GM19023 (cell line): ENCODE results near the gene PKP2.

Experiments used
- ATAC-seq: cut with Tn5 transposase; IDR thresholded peaks from one replicate; pipeline ENCODE4 v1.9.1; 2021; ENCODE audit warnings: mild to moderate bottlenecking, moderate library complexity; ENCODE audit not compliant: unreplicated experiment

The PKP2 gene

DNA sequence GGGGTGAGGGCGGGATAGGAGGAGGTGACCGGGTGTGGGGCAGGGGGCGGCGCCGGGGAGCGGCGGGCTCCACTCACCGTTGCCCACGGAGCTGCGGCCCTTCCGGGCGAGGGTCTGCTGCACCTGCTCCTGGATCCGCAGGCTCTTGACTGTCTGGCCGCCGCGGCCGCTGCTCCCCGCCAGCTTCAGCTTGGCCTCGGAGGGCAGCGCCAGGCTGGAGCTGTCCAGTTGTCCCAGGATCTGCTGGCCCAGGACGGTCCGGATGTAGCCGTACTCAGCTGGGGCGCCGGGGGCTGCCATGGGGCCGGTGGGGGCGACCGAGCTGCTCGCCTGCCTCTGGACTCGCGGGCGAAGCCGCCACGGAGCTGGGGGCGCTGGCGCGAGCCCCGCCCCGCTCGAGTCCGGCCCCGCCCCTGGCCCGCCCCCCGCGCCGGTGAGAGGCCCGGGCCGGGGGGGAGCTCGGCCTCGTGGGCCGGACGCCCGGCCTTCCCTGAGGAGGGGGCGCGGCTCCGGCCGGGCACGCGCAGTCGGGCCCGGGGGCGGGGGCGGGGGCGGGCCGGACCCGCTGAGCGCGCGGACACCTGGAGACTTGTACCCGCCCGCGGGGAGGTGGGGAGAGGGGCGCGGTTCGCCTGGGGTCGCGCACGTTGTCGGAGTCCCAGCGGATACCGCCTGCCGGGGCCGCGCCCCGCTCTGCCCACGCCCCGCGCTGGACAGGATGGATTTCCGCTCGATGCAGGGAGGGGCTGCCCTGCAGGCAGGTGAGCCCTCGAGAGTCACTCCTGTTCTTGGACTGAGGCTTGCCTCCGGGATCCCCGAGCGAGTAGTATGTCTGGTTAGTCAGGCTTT, at the start of gene PKP2:
PKP2 (minus strand) TSS at position 346 of the 849 bp plus-strand sequence; CDS start at position 300, 46 bp downstream.
- ATAC-seq, result peak; percentile 71

DNA sequence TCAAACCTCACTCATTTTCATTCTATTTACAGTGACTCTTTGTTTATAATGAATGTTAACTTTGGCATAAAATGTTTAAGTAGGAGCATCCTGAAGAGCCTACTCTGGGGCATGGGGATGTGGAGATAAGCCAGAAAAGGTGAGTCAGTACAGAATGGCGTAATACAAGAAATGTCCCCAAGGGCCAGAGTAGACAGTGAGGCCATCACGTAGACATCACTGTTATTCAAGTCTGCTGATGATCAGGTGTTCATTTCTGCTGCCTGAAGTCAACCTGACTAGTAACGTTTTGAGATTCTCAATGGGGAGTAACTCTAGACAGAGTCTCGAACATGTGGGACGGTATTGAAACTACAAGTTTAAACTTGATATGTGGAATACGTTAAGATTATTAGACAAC, 47.6 kb upstream of the PKP2 start:
- no peak for ATAC-seq

DNA sequence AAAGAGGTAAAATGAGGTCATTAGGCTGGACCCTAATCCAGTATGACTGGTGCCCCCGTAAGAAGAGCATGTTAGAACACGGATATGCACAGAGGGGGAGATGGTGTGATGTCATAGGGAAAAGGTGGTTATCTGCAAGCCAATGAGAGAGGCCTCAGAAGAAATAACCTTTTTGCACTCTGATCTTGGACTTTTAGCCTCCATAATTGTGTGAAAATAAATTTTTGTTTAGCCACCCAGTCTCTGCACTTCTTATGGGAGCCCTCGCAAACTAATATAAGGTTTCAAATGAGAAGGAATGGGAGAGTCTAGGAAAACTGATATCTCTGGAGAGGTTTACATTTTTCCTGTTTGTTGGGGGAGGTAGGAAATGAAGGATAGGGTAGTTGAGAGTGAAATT, 43.2 kb upstream of the PKP2 start:
- ATAC-seq, result no peak

DNA sequence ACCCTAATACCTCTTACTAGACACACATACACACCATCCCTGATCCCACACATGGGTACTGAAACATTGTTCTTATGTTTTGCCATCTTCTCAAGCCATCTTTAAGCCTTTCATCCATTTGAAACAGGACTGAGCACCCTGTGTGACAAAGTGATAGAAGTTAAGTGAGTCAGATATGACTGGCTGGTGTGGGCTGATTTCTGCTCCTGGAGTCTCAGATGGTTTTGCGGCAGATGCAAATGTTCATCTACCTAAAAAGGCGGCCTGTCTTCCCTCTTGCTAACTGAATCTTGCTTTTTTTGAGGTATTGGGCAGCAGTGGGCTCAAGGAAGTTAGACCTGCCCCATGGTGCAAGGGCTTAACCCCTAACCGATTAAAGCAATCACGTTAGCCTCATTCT, 30.4 kb upstream of the PKP2 start:
- ATAC-seq, result no peak

DNA sequence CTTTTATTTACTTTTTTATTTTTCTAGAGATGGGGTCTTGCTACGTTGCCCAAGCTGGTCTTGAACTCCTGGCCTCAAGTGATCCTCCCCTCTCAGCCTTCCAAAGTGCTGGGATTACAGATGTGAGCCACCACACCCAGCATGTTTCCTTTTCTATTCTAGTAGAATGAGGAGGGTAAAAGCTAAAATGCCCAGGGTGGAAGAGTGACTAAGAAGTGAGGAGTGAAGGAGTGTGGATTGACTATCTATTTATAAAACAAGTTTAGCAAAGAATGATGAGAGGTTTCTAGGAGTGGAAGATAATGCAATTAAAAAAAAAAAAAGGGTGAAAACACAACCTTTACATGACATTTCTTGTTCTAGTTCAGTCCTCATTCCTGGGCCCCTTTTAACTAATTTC, 29.8 kb upstream of the PKP2 start:
- ATAC-seq, result no peak

DNA sequence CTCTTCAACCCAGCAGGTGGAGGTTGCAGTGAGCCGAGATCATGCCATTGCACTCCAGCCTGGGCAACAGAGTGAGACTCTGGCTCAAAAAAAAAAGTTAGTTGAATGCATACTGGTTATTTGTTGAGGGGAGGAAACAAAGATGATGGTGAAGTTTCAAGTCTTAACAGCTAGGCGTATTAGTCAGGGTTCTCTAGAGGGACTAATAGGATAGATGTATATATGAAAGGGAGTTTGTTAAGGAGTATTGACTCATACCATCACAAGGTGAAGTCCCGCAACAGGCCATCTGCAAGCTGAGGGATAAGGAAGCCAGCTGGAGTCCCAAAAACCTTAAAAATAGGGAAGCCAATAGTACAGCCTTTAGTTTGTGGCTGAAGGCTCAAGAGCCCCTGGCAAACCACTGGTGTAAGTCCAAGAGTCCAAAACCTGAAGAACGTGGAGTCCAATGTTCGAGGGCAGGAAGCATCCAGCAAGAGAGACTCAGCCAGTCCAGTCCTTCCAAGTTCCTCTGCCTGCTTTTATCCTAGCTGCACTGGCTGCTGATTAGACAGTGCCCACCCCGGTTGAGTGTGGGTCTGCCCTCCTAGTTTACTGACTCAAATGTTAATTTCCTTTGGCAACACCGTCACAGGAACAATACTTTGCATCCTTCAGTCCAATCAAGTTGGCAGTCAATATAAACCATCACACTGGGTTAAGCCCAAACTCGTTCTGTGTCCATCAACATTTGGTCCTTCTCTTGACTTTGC, 26.1 kb upstream of the PKP2 start:
- ATAC-seq, result no peak

DNA sequence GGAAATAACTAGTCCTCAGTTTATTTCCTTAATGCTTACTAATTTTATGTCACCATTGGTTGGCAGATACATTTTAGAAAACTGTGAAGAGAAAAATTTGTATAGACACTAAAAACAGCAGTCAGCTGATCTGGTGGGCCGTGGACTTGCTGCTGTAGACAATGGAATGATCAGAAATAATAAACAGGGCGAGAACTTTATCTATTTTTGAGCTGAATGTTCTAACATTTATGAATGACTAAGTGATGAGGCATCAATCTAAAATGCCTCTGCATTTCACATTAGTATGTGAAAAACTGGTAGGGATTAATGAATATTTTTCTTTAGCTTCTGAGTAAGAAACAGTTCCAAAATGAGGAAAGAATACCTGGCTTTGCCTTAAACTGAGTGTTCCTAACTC, 24.8 kb upstream of the PKP2 start:
- no peak for ATAC-seq

DNA sequence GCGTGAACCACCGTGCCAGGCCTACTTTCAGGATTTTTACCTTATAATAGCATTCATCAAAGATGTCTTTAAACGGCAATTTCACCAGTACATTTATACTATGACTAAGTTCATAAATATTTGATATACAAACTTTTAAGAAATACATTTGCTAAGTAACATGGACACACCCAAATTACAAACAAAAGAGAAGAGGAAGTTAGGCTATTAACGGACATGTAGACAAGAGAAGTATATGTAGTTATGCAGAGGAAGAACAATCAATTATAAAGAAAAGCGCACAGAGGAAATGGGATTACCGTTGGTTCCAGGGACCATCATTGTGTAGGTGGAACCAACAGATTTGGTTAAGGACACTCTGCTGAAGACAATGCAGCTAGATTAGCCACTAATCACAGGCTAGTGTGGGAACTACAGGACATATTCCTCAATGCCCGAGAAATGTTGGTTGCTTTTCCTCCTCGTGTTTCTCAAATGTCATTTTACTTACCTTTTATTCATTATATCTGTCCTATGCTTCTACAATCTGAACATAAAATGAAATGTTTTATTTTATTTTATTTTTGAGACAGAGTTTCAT, 24.0 kb upstream of the PKP2 start:
- ATAC-seq, result no peak

DNA sequence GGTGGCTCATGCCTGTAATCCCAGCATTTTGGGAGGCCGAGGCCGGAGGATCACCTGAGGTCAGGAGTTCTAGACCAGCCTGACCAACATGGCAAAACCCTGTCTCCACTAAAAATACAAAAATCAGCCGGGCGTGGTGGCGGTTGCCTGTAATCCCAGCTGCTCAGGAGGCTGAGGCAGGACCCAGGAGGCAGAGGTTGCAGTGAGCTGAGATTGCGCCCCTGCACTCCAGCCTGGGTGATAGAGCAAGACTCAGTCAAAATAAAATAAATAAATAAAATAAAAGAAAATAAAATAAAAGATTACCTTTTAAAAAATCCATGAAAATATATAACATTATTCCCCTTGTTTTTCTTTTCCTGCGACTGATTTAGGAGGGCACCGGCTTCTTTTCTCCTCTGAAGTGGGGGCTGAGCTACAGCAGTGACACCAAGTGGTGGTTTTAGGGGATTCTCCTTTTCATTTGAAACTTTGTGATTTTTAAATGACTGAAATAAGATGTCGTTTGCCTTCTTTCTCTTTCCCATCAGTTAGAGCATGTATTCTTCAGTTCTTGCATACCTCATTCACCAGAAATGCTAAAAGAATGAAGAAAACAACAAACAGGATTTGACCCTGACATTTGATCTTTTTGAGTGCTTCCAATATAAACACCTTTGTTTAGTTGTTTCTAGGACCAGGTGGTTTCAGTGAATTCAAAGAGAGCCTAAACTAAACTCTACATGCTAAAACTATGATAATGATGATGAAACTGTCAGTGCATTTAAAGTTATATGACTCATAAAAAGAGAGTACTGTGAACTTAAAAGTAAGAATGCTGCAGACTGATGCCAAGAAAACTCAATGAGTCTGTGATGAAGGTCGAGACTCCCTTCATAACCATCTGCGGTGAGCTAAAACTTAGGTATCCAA, 22.6 kb upstream of the PKP2 start:
- ATAC-seq, result no peak

DNA sequence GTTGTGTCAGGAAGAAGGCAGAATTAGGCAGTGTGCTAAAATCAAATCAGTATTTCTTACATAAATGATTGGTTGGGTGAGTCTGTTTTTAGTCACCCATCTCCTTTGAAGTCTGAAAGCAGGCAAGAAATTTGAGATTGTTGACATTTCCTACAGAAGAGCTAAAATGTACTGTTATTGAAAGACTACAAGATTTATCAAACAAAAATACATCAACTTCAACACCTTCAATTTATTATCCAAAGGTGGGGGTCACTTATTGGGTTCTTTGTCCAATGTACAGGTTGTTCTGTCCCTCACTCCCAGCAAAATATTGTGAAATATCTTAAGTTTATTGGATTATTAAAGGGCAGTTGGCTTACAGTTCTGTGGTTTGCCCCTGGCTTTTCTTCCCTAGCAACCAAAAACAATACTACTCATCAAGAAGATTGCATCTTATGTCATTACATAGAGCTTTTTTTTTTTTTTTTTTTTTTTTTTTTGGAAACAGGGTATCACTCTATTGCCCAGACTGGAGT, 20.6 kb upstream of the PKP2 start:
- ATAC-seq, result no peak

DNA sequence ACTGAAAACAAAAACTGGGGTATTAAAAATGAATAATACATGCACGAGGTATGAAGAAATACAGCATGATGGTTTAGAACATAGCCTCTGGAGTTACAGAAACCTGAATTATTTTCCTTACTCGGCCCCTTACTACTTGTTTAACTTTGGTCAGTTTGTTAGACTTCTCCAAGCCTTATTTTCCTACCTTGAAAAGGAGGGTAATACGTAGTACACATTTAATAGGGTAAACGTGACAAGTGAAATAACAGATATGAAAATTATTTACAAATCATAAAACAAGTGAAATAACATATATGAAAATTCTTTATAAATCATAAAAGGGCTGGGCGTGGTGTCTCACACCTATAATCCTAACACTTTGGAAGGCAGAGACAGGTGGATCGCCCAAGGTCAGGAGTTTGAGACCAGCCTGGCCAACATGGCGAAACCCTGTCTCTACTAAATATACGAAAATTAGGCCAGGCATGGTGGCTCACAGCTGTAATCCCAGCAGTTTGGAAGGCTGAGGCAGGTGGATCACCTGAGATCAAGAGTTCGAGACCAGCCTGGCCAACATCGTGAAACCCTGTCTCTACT, 11.4 kb upstream of the PKP2 start:
- ATAC-seq, result no peak

DNA sequence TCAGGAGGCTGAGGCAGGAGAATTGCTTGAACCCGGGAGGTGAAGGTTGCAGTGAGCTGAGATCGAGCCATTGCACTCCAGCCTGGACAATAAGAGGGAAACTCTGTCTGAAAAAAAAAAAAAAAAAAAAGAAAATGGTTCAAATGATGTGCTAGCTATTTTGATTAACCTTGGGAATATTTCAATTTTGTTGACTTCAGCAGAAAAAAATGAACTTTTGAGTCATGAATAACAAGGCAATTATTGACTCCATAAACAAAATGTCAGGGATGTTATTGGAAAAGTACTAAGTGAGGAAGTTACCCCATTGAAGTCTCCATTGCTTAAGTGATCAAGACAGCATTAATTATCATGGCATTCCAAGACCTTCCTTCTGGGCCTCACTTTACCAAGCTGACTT, 10.6 kb upstream of the PKP2 start:
- no peak for ATAC-seq

DNA sequence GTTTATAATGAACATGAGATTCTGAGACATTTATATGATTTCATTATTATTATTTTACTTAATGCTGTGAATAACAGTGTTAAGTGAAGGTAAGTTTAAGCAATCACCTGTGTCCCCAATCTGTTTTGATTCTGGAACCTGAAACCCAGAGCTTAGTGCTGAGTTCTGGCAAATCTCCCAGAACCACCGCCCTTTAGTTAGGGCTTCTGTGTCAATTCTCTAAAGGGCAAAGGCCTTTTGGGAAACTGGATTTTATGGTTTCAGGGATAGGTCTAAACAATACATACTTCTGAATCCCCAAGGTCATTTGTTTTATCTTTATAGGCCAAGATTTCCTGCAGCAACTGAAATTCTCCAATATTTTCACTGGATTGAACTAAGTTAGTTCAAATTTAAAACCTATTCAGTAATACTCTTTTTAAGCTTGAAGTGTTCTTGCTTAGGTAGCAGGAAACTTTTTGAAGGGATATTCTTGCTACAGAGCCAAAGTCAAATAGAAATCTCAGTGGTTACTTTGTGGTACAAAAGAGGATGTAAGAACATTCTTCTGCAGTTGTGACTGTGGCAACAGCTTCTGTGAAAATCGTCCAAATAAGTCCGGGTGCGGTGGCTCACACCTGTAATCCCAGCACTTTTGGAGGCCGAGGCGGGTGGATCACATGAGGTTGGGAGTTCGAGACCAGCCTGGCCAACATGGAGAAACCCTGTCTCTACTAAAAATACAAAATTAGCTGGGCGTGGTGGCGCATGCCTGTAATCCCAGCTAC, 10.0 kb upstream of the PKP2 start:
- ATAC-seq, result peak; percentile 97

DNA sequence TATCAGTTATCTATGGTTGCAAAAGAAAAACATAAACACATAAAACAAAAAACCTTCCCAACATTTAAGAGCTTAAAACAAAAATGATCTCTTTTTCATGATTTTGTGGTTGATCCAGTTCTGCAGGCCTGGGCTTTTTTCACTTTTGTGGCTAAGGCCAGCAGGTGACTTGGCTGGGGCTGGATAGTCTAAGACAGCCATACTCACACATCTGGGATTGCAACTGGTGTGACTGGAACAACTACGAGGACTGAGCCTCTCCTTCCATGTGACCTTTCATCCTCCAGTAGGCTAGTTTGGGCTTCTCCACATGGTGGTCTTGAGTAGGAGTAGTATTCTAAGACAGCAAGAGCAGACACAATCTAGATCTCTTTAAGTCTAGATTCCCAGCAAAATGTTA, 7.2 kb upstream of the PKP2 start:
- ATAC-seq, result no peak

DNA sequence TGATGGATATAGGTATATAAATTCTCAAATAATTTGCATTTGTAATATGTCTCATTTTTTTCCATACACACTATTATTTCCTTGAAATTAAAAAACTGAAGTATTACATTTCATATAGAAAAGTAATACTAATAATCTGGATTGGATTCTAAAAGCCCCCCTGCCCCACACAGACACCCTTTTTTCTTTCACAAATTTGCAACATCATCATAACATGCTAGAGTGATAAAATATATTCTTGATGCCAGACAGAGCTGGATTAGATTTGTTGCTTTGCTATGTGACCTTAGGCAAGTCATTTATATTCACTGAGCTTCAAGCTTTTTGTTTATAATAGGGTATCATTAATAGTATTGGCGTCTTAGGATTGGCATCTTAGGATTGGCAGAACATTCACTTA, 6.7 kb upstream of the PKP2 start:
- ATAC-seq, result no peak

DNA sequence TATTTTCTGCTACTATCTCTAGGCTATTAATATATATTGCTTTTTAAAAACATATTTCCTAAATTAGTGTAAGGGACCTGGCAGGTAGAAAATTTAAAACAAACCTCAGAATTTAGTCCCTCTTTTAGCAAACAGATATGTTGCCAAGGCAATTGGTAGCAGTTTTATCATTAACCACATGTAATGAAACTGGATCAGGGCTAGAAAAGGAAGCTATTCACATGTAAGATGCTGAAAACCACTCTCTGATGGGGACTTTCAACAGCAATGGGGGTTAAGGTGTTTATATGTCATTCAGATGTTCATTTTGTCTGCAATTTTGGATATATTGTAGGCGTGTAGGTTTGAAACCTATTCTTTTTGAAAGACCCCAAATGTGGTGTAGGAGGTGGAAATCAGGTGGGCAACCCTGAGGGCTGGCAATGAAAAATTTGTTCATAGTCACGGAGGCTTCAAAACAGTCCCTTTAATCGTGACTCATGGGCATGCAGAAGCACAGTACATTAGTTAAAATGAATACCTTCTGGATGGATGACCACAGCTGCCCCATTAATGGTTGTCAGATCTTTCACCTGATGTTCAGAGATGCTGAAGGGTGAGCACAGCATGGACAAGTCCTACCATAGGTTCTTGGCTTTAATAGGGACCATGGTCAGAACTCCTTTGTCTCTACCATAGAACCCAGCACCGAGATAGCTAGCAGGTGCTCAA, 5.9 kb upstream of the PKP2 start:
- no peak for ATAC-seq

DNA sequence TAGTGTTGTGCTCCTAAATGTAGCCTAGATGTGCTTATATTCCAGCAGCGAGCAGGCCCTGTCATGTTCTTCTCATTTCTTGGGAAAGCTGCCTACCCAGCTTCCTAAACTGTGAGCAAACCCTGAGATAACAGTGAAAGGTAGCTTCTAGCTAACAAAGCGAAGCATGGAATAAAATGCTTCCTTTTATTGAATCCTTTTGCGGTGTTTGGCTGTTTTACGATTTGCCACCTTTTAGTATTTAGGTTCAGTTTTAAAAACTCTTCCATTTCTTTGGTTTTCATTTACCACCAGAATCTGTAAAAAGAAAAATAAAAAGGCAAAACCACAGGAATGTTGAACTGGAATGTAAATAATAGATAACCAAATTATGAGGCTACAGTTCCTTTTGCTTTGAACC, 5.0 kb upstream of the PKP2 start:
- ATAC-seq, result no peak

DNA sequence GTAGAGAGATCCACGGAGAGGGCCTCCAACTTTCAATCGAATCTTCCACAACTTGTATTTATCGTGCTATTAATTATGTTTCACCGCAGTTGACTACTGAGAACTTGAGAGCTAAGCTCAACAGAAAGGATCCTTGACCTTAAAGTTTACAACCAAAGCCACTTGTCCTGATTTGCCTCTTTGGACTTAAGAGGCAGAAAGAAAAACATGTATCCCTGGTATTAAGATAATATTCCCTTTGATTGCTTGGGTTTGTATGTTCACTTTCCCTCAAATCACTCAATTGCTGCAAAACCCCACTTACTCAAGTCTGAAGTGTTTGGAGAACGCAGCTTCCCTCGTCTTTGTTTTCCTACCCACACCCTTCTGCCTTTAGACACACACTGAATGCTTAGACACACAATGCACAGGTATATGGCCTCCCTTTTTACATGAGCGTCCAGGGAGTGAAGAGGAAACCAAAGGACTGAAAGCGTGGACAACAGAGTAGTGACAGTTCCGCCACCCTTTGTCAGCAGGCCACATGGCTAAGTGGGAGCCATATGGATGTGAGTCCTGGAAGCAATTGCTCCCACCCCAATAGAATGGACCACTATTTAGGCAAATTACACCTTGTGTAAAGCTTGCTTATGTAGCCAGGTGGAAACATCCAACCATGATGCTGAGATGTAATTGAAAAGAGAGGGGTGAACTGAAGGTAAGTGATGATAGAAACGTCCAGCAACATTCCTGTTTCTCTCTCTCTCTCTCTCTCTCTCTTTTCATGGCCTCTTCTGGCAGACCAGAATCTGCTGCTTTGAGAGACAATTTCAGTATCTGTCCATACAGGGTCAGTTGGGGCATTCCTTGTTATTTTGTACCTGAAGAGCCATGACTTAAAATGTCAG, 1.4 kb upstream of the PKP2 start:
- ATAC-seq, result no peak
